Osteoblast (primary cell): ENCODE data around the gene DEAF1. TPM values are rescaled to one million over a fixed set of nuclear protein-coding genes. Genes with fewer than 3 reads are reported as not detected.
"Not testable (repeated sequence)": the region's sequence is repeated elsewhere in the genome, so short reads cannot be mapped to it uniquely, and the experiment has no call there.

Experiments used
- DNase-seq: peaks from one replicate; pipeline ENCODE4 v3.0.0; 2011; ENCODE audit warnings: low spot score, mixed read lengths; ENCODE audit not compliant: insufficient read length; ENCODE audit errors: missing footprints
- H2AFZ ChIP-seq: 2 replicates; pipeline ENCODE4 v1.6.0; 2011; ENCODE audit warnings: mild to moderate bottlenecking, low read length
- H3K27ac ChIP-seq: 2 replicates; pipeline ENCODE4 v1.5.1; 2011; ENCODE audit warnings: mild to moderate bottlenecking, low read depth, low read length, moderate library complexity
- H3K27me3 ChIP-seq: 2 replicates; pipeline ENCODE4 v1.6.0; 2012; ENCODE audit warnings: mild to moderate bottlenecking, control low read depth, inconsistent platforms, low read length, moderate library complexity; ENCODE audit not compliant: insufficient read depth
- H3K36me3 ChIP-seq: 2 replicates; pipeline ENCODE4 v1.5.1; 2011; ENCODE audit warnings: mild to moderate bottlenecking, low read length, control low read depth, moderate library complexity; ENCODE audit not compliant: insufficient read depth
- H3K4me1 ChIP-seq: 2 replicates; pipeline ENCODE4 v1.5.1; 2011; ENCODE audit warnings: mild to moderate bottlenecking, low read length, control low read depth, moderate library complexity; ENCODE audit not compliant: insufficient read depth
- H3K4me2 ChIP-seq: 2 replicates; pipeline ENCODE4 v1.6.0; 2011; ENCODE audit warnings: mild to moderate bottlenecking, low read length; ENCODE audit not compliant: insufficient read depth
- H3K4me3 ChIP-seq: fragments of 200-600 bp; sonication (generic); 3 replicates; pipeline ENCODE4 v1.5.1; 2012; ENCODE audit warnings: mild to moderate bottlenecking, low read length, inconsistent platforms; ENCODE audit not compliant: insufficient read depth
- H3K79me2 ChIP-seq: 2 replicates; pipeline ENCODE4 v1.6.0; 2012; ENCODE audit warnings: mild to moderate bottlenecking, low read length, control low read depth, inconsistent platforms; ENCODE audit not compliant: insufficient read depth
- H3K9me3 ChIP-seq: 2 replicates; pipeline ENCODE4 v1.5.1; 2011; ENCODE audit warnings: low read depth, low read length, control low read depth
- H4K20me1 ChIP-seq: 2 replicates; pipeline ENCODE4 v1.6.0; 2012; ENCODE audit warnings: mild to moderate bottlenecking, low read length, control low read depth; ENCODE audit not compliant: insufficient read depth
- total RNA-seq: library from RNA; depleted of rRNA; stranded (reverse); fragments of >200 nt; gene quantifications from 2 replicates; pipeline ENCODE4 v1.2.3, GENCODE V29; 2012
- TF ChIP-seq, protein P1 (sequence below): IDR thresholded peaks from 2 replicates; pipeline ENCODE4 v1.5.1; 2011; ENCODE audit warnings: mild to moderate bottlenecking, low read depth, low read length, moderate library complexity; ENCODE audit errors: extremely low read depth

Gene DEAF1
- total RNA-seq, 1 donor, result 44.2 TPM

DNA sequence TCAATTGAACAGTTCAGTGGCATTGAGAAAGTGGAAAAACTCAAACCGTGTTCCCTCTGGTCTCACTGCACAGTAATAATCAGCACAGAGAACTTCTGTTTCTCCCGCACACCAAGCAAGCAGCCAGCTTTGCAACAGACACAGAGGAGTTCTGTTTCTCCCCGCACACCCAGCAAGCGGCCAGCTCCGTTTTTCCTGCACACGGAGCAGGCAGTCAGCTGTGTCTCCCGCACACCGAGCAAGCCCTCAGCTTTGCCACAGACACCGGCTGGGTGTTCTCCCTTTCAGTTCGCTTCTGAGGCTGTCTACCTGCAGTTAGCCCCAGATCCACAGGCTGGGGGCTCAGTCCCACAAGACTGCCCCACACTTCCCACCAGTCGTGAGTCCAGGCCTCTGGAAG lies 42.3 kb upstream of the DEAF1 start:
- Histone ChIP-seq H3K4me1 (no peaks in the 10 kb centered on the region), H3K9me3 (no peaks in the 10 kb centered on the region), H3K36me3 (no peaks in the 10 kb centered on the region), H2AFZ (peak overlapping the region; percentile 59), H4K20me1 (no peaks in the 10 kb centered on the region), H3K79me2 (no peaks in the 10 kb centered on the region), H3K4me2 (peak overlapping the region; percentile 39), H3K27ac (no peak overlapping the region), H3K4me3 (no peak overlapping the region), H3K27me3 (peaks cover 15% of the 10 kb centered on the region)
- DNase-seq, result peak; percentile 42
- TF ChIP-seq, protein P1, sequence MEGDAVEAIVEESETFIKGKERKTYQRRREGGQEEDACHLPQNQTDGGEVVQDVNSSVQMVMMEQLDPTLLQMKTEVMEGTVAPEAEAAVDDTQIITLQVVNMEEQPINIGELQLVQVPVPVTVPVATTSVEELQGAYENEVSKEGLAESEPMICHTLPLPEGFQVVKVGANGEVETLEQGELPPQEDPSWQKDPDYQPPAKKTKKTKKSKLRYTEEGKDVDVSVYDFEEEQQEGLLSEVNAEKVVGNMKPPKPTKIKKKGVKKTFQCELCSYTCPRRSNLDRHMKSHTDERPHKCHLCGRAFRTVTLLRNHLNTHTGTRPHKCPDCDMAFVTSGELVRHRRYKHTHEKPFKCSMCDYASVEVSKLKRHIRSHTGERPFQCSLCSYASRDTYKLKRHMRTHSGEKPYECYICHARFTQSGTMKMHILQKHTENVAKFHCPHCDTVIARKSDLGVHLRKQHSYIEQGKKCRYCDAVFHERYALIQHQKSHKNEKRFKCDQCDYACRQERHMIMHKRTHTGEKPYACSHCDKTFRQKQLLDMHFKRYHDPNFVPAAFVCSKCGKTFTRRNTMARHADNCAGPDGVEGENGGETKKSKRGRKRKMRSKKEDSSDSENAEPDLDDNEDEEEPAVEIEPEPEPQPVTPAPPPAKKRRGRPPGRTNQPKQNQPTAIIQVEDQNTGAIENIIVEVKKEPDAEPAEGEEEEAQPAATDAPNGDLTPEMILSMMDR, result no peak

DNA sequence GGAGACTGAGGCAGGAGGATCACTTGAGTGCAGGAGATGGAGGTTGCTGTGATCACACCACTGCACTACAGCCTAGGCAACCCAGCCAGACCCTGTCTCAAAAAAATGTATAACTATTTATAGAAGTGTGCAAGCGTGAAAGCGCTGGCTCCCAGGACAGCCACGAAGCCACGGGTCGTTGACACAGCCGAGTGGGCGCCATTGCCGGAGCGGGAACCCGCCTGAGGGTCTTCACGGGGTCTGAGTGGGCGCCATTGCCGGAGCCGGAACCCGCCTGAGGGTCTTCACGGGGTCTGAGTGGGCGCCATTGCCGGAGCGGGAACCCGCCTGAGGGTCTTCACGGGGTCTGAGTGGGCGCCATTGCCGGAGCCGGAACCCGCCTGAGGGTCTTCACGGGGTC lies 39.5 kb upstream of the DEAF1 start:
- H3K27me3 ChIP-seq, result peaks cover 15% of the 10 kb centered on the region
- H3K4me1 ChIP-seq, H3K27ac ChIP-seq, H4K20me1 ChIP-seq, H2AFZ ChIP-seq, H3K9me3 ChIP-seq, H3K36me3 ChIP-seq, H3K4me3 ChIP-seq, H3K79me2 ChIP-seq, H3K4me2 ChIP-seq: not testable (repeated sequence)
- DNase-seq, result peak; percentile 22

DNA sequence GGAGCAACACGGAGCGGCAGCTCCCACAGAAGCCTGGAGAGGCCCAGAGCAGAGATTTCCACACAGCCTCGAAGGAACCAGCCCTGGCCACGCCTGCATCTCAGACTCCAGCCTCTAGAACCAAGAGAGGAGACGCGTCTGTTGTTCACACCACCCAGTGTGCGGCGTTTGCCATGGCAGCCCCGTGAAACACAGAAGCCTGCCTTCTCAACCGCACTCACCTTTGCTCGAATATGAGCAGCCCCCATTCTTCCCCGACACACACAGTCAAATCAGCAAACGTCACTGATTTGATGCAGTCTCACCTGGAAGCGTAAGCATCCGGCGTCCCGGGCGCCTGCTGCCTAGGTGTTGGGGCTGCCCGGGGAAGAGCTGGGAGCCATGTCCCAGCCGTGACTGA lies 38.0 kb upstream of the DEAF1 start:
- peak; percentile 70 for DNase-seq
- Histone ChIP-seq H4K20me1 (no peaks in the 10 kb centered on the region), H3K79me2 (no peaks in the 10 kb centered on the region), H3K27me3 (peaks cover 14% of the 10 kb centered on the region), H3K27ac (no peak overlapping the region), H3K4me3 (no peak overlapping the region), H3K9me3 (no peaks in the 10 kb centered on the region), H2AFZ (no peak overlapping the region), H3K4me2 (no peak overlapping the region), H3K4me1 (peaks cover 11% of the 10 kb centered on the region), H3K36me3 (no peaks in the 10 kb centered on the region)
- TF ChIP-seq, protein P1, result no peak

DNA sequence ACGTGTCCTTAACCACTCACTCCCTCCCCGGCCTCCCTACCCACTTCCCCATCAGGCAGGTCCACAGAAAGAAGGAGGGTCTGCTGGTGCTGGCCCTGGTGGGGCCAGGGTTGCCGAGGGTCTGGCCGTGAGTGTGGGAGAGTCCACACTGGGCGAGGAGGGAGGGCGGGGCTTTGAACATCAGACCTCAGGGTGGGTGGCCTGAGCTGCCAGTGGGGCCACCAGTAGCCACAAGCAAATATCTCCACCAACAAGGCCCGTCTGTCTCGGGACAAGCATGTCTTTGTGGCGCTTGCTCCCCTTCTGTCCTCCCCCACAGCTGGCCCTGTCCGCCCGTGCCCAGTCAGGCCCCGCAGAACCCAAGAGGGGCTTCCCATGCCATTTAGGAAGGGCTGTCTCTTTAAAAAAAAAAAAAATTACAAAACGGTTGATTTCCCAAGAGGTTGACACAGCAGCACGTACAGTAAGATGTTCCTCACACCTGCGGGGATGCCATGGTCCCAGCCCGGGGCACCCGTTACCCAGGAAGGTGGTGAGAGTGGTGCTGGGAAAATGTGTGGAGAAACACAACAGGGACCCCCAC lies 34.6 kb upstream of the DEAF1 start:
- TF ChIP-seq, protein P1, result no peak
- no peaks in the 10 kb centered on the region for H3K36me3 ChIP-seq
- DNase-seq, result peak; percentile 54
- H3K27ac ChIP-seq, result no peak overlapping the region
- H2AFZ ChIP-seq, result no peak overlapping the region
- no peak overlapping the region for H3K4me3 ChIP-seq
- no peaks in the 10 kb centered on the region for H4K20me1 ChIP-seq
- no peaks in the 10 kb centered on the region for H3K79me2 ChIP-seq
- H3K4me1 ChIP-seq, result peaks cover 18% of the 10 kb centered on the region
- no peaks in the 10 kb centered on the region for H3K9me3 ChIP-seq
- H3K27me3 ChIP-seq, result peaks cover 9% of the 10 kb centered on the region
- no peak overlapping the region for H3K4me2 ChIP-seq
